Neural cell (in vitro differentiated cells): ENCODE measurements around the gene RELN. TPM values are rescaled to one million over a fixed set of nuclear protein-coding genes. Genes with fewer than 3 reads are reported as not detected.

Experiments
- H2AFZ ChIP-seq: fragments of 200-600, 300-800 bp; sonication (generic), shearing (Covaris generic); 2 replicates; pipeline ENCODE4 v1.6.0; 2014; ENCODE audit warnings: low read depth, mild to moderate bottlenecking, antibody characterized with exemption, low read length, moderate library complexity
- H3F3A ChIP-seq: fragments of 200-600 bp; shearing (Covaris generic); 2 replicates; pipeline ENCODE4 v1.6.1; 2016; ENCODE audit warnings: mild to moderate bottlenecking, moderate library complexity, mixed read lengths, antibody characterized with exemption, low read length; ENCODE audit not compliant: insufficient read depth, poor library complexity, severe bottlenecking
- H3K27ac ChIP-seq: fragments of 200-600, 300-800 bp; sonication (generic), shearing (Covaris generic); 2 replicates; pipeline ENCODE4 v1.5.1; 2014; ENCODE audit warnings: mild to moderate bottlenecking, low read length, moderate library complexity
- H3K27me3 ChIP-seq: fragments of 300-800, 200-600 bp; sonication (generic), shearing (Covaris generic); 2 replicates; pipeline ENCODE4 v1.6.0; 2014; ENCODE audit warnings: mild to moderate bottlenecking, low read depth, low read length, moderate library complexity; ENCODE audit not compliant: insufficient read depth
- H3K36me3 ChIP-seq: fragments of 300-800, 200-600 bp; sonication (generic), shearing (Covaris generic); 2 replicates; pipeline ENCODE4 v1.5.1; 2014; ENCODE audit warnings: mild to moderate bottlenecking, antibody characterized with exemption, low read length, moderate library complexity; ENCODE audit not compliant: insufficient read depth
- H3K4me2 ChIP-seq: fragments of 300-800, 200-600 bp; sonication (generic), shearing (Covaris generic); 2 replicates; pipeline ENCODE4 v1.6.0; 2014; ENCODE audit warnings: mild to moderate bottlenecking, low read length
- H3K4me3 ChIP-seq: fragments of 300-800, 200-600 bp; sonication (generic), shearing (Covaris generic); 2 replicates; pipeline ENCODE4 v1.5.1; 2014; ENCODE audit warnings: mild to moderate bottlenecking, low read length, moderate library complexity
- H3K79me2 ChIP-seq: fragments of 200-600 bp; shearing (Covaris generic); replicated peaks from 2 replicates; pipeline ENCODE4 v1.6.0; 2014; ENCODE audit warnings: mild to moderate bottlenecking, low read length, moderate library complexity; ENCODE audit not compliant: insufficient read depth
- H3K9ac ChIP-seq: fragments of 300-800, 200-600 bp; sonication (generic), shearing (Covaris generic); 2 replicates; pipeline ENCODE4 v1.6.1; 2016; ENCODE audit warnings: mild to moderate bottlenecking, low read length, mixed read lengths
- H3K9me2 ChIP-seq: fragments of 200-600 bp; shearing (Covaris generic); 2 replicates; pipeline ENCODE4 v1.6.1; 2016; ENCODE audit warnings: mild to moderate bottlenecking, low read length, mixed read lengths; ENCODE audit not compliant: insufficient read depth
- H3K9me3 ChIP-seq: fragments of 200-600, 300-800 bp; sonication (generic), shearing (Covaris generic); 2 replicates; pipeline ENCODE4 v1.6.1; 2016; ENCODE audit warnings: mild to moderate bottlenecking, mixed run types, low read length, moderate library complexity, mixed read lengths
- H4K20me1 ChIP-seq: fragments of 200-600 bp; shearing (Covaris generic); 2 replicates; pipeline ENCODE4 v1.6.1; 2016; ENCODE audit warnings: mild to moderate bottlenecking, mixed run types; ENCODE audit not compliant: insufficient read depth
- CTCF ChIP-seq: fragments of 450-650 bp; IDR thresholded peaks from 2 replicates; pipeline ENCODE4 v1.5.1; 2014; ENCODE audit warnings: antibody characterized with exemption, mild to moderate bottlenecking, moderate library complexity; ENCODE audit not compliant: poor library complexity, severe bottlenecking
- EP300 ChIP-seq: fragments of 450-650 bp; conservative IDR thresholded peaks from 2 replicates; pipeline ENCODE4 v1.6.1; 2014; ENCODE audit warnings: antibody characterized with exemption, mild to moderate bottlenecking, moderate library complexity; ENCODE audit not compliant: poor library complexity, severe bottlenecking
- EZH2 ChIP-seq: fragments of 200-600, 300-800 bp; shearing (Covaris generic), sonication (generic); IDR thresholded peaks from 2 replicates; pipeline ENCODE4 v1.6.1; 2014; ENCODE audit warnings: antibody characterized with exemption, low read length, borderline replicate concordance, mild to moderate bottlenecking; ENCODE audit not compliant: insufficient read depth, poor library complexity, severe bottlenecking
- MXI1 ChIP-seq: fragments of 450-650 bp; conservative IDR thresholded peaks from 2 replicates; pipeline ENCODE4 v1.6.1; 2014; ENCODE audit warnings: antibody characterized with exemption, mild to moderate bottlenecking; ENCODE audit not compliant: poor library complexity, severe bottlenecking
- POLR2AphosphoS5 ChIP-seq: IDR thresholded peaks from 2 replicates; pipeline ENCODE4 v1.6.1; 2012
- RAD21 ChIP-seq: fragments of 450-650 bp; conservative IDR thresholded peaks from 2 replicates; pipeline ENCODE4 v1.6.1; 2014; ENCODE audit warnings: antibody characterized with exemption, mild to moderate bottlenecking, moderate library complexity
- SMC3 ChIP-seq: fragments of 450-650 bp; conservative IDR thresholded peaks from 2 replicates; pipeline ENCODE4 v1.6.1; 2014; ENCODE audit warnings: antibody characterized with exemption, mild to moderate bottlenecking, moderate library complexity; ENCODE audit not compliant: poor library complexity
- TAF1 ChIP-seq: IDR thresholded peaks from 2 replicates; pipeline ENCODE4 v1.6.1; 2012; ENCODE audit warnings: low read depth
- polyA plus RNA-seq: library from polyadenylated mRNA; depleted of rRNA; stranded (reverse); fragments of >200 nt; gene quantifications from 2 replicates; pipeline ENCODE4 v1.2.3, GENCODE V29; 2014
- TF ChIP-seq, protein P1 (sequence below): IDR thresholded peaks from 2 replicates; pipeline ENCODE4 v1.6.1; 2012; ENCODE audit warnings: borderline replicate concordance

Gene RELN
- polyA plus RNA-seq, 1 donor from 2014 or later: 178 TPM

GRCh38 chr7:103879411-103879810 is 110.0 kb downstream of the RELN start:
- no peaks in the 10 kb centered on the region for H3K79me2 ChIP-seq
- no peak overlapping the region for H3K4me3 ChIP-seq
- no peak overlapping the region for H2AFZ ChIP-seq
- H3K27ac ChIP-seq: no peak overlapping the region
- no peak overlapping the region for H3K9ac ChIP-seq
- H3K27me3 ChIP-seq: no peaks in the 10 kb centered on the region
- H3F3A ChIP-seq: no peaks in the 10 kb centered on the region
- no peaks in the 10 kb centered on the region for H3K36me3 ChIP-seq
- H3K9me2 ChIP-seq: no peaks in the 10 kb centered on the region
- no peaks in the 10 kb centered on the region for H3K9me3 ChIP-seq
- TF ChIP-seq MXI1 (no peak), EP300 (no peak), POLR2AphosphoS5 (no peak), CTCF (no peak), EZH2 (no peak), SMC3 (no peak), RAD21 (no peak), TAF1 (no peak)
- TF ChIP-seq, protein P1, sequence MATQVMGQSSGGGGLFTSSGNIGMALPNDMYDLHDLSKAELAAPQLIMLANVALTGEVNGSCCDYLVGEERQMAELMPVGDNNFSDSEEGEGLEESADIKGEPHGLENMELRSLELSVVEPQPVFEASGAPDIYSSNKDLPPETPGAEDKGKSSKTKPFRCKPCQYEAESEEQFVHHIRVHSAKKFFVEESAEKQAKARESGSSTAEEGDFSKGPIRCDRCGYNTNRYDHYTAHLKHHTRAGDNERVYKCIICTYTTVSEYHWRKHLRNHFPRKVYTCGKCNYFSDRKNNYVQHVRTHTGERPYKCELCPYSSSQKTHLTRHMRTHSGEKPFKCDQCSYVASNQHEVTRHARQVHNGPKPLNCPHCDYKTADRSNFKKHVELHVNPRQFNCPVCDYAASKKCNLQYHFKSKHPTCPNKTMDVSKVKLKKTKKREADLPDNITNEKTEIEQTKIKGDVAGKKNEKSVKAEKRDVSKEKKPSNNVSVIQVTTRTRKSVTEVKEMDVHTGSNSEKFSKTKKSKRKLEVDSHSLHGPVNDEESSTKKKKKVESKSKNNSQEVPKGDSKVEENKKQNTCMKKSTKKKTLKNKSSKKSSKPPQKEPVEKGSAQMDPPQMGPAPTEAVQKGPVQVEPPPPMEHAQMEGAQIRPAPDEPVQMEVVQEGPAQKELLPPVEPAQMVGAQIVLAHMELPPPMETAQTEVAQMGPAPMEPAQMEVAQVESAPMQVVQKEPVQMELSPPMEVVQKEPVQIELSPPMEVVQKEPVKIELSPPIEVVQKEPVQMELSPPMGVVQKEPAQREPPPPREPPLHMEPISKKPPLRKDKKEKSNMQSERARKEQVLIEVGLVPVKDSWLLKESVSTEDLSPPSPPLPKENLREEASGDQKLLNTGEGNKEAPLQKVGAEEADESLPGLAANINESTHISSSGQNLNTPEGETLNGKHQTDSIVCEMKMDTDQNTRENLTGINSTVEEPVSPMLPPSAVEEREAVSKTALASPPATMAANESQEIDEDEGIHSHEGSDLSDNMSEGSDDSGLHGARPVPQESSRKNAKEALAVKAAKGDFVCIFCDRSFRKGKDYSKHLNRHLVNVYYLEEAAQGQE: no peak
- H3K4me2 ChIP-seq: no peak overlapping the region
- H4K20me1 ChIP-seq: no peaks in the 10 kb centered on the region

- H3K9me2 ChIP-seq: no peaks in the 10 kb centered on the region
- H3K27ac ChIP-seq: peak overlapping the region; percentile 85
- H3K36me3 ChIP-seq: no peaks in the 10 kb centered on the region
- no peaks in the 10 kb centered on the region for H3F3A ChIP-seq
- H3K9me3 ChIP-seq: no peaks in the 10 kb centered on the region
- no peaks in the 10 kb centered on the region for H4K20me1 ChIP-seq
- H3K9ac ChIP-seq: no peak overlapping the region
- H3K79me2 ChIP-seq: no peaks in the 10 kb centered on the region
- H3K4me3 ChIP-seq: no peak overlapping the region
- H3K27me3 ChIP-seq: no peaks in the 10 kb centered on the region
- H2AFZ ChIP-seq: no peak overlapping the region
- no peak overlapping the region for H3K4me2 ChIP-seq
- TF ChIP-seq SMC3: no peak
- TF ChIP-seq, protein P1: no peak
- TF ChIP-seq EZH2: no peak
- TF ChIP-seq POLR2AphosphoS5: no peak
- TF ChIP-seq CTCF: no peak
- no peak for TF ChIP-seq TAF1
- TF ChIP-seq RAD21: no peak
These were observed 111.9 kb downstream of the RELN start for GRCh38 chr7:103877565-103877964.
